ENCODE measurements around the gene ARL17A.
"Not testable (repeated sequence)": the region's sequence is repeated elsewhere in the genome, so short reads cannot be mapped to it uniquely, and the experiment has no call there.

ARL17A gene

DNA sequence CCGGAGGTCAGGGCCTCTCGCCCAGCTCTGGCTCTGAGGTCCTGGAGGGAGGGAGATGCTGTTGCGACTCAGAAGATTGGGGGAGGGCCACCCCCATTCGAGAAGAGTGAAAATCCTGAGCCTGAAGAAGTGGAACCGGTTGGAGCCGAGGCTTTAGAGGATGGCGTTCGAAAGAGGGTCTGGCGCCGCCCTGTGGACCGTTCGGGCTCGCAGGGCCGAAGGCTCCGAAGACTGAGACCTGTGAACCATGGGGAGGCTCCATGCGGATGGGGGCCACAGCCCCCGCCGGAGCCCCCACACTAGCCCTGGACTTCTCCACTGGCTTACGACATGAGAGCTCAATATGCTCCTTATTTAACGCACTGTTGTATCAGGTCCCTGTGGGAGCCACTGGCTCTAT, 20.3 kb downstream of the ARL17A start:
- not testable (repeated sequence) for DNase-seq

DNA sequence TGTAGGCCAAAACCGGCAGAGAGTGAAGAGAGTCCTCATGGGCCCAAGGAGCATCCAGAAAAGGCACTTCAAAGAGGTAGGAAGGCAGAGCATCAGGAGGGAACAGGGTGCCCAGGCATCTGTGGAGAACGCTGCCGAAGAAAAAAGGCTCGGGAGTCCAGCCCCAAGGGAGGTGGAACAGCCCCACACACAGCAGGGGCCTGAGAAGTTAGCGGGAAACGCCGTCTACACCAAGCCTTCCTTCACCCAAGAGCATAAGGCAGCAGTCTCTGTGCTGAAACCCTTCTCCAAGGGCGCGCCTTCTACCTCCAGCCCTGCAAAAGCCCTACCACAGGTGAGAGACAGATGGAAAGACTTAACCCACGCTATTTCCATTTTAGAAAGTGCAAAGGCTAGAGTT, 30.9 kb downstream of the ARL17A start:
- not testable (repeated sequence) for DNase-seq

DNA sequence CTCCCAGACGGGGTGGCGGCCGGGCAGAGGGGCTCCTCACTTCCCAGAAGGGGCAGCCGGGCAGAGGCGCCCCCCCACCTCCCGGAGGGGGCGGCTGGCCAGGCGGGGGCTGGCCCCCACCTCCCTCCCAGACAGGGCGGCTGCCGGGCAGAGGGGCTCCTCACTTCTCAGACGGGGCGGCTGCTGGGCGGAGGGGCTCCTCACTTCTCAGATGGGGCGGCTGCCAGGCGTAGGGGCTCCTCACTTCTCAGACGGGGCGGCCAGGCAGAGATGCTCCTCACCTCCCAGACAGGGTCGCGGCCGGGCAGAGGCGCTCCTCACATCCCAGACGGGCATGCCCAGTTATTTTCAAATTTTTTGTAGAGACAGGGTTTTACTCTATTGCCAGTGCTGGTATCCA, 44.8 kb downstream of the ARL17A start:
- DNase-seq, result not testable (repeated sequence)

DNA sequence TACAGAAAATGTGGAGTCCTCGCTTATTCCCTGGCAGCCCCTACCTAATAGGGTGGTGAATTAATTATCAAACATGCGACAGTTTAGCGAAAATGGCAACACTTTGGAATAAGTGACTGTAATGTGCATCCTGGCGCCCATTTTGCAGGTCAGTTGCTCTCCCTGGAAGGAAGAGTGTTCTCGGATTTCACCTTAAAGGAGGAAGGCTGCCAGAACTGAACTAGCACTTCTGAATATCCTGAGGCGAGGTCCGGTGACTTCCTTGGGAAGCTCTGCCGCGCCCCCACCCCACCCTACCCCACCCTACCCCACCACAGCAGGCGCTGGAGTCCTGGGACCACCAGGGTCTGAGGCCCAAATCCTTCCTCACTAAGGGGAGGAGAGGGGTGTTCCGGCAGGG, 67.3 kb downstream of the ARL17A start, which contains the start of gene LRRC37A2:
Gene LRRC37A2 (plus strand): TSS at position 301 of the 400 bp plus-strand sequence. CDS start 245 bp downstream, outside the sequence.
- not testable (repeated sequence) for DNase-seq

DNA sequence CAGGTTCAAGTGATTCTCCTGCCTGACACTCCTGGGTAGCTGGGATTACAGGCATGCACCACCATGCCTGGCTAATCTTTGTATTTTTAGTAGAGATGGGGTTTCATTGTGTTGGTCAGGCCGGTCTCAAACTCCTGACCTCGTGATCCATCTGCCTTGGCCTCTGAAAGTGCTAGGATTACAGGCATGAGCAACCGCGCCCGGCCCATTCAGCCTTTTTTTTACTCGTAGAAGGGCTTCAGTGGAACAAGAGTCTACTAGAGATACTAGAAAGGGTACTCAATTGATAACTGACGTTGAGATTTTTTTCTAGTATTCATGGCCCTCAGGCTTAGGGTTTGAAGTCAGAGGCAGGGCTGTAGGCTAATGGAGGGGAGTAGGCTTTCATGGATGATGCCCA, 73.6 kb downstream of the ARL17A start:
- DNase-seq, result not testable (repeated sequence)

DNA sequence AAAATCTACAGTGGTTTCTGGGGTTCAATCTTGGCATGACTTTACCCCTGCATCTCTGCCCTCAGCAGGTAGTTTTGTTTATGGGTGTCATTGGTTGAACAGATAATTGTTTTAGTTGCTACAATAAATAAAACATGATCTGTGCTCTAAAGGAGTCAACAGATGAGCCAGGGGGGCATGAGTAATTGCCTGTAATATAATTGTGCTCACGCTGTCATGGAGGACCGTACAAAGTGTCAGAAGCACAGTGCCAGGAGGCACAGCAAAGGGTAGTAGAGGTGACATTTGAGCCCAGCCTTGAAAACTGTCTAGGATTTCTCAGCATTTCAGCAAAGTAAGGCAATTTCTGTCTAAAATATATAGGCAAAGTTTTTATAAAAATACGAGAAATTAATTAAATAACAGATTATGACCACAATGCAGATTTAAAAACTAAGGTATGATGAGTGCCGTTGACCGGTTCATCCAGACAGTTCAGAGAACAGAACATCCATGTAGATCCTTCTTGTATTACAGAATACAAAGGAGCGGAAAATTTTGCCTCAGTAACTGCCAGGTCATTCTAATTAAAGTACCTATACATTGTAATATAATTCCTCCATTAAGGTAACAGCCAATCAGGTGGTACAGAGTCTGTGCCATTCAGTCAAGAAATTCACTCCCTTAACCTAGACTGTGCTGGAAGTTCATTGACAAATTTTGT, 79.9 kb downstream of the ARL17A start:
- DNase-seq, result not testable (repeated sequence)

DNA sequence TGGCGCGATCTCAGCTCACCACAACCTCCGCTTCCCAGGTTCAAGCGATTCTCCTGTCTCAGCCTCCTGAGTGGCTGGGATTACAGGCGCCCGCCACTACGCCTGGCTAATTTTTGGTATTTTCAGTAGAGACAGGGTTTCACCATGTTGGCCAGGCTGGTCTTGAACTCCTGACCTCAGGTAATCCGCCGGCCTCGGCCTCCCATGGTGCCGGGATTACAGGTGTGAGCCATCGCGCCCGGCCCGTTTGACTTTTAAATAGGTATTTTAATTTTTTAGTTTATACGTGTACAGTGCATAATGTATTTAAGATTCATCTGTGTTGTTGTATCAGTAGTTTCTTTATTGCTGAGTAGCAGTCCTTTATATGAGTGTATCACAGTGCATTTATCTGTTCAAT, 87.5 kb downstream of the ARL17A start:
- not testable (repeated sequence) for DNase-seq

DNA sequence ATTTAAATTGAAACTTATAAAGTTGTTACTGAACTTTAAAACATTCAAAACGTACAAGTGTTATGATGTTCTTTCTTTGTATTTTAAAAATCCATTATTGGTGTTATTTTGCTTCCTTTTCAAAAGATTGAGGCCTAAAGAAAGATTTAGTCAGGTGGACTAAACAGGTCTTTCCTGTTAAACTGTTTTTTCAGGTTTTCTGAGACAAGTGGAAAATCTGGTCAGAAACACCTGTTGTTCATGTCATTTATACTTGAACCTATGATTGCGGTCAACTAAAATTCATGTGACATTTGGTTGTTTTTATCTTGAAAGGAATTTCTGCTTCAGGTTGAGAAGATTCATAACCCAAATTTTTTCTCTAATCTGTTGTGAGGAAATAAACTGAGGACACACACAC, 98.2 kb downstream of the ARL17A start:
- not testable (repeated sequence) for DNase-seq

DNA sequence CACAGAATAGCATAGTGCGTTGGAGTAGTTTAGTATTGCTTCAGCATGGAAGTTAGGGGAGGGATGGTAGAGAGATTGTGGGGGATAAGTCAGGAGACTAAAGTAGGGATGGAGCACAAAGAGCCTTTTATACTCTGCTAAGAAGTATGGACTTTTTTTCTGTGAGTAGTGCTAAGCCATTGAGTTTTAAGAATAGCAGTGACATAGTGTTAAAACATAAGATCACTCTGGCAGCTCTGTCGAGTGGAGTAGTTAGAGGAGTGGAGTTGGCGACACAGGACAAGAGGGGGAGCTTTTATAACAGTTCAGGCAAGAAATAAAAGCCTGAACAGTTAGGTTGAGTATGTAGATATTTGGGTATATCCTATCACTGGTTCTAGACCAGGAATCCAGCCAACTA, 100.7 kb downstream of the ARL17A start:
- not testable (repeated sequence) for DNase-seq

DNA sequence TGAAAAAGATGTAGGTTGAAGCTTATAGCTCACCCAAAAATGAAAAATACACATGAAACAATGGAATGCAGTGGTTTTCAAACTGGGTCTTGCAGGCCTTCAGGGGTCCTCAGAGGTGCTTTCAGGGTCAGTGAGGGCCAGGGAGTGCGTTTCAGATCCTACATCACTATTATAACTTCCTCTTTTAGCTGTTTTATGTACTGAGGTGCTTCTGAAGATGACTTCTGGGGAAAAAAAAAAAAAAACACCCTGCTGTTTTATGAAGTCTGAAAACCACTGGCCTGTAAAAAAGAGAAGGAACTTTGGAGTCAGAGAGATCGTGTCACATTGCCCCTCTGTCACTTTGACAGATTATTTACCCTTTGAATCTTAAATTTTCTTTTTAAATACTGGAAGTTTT, 103.9 kb downstream of the ARL17A start:
- not testable (repeated sequence) for DNase-seq

DNA sequence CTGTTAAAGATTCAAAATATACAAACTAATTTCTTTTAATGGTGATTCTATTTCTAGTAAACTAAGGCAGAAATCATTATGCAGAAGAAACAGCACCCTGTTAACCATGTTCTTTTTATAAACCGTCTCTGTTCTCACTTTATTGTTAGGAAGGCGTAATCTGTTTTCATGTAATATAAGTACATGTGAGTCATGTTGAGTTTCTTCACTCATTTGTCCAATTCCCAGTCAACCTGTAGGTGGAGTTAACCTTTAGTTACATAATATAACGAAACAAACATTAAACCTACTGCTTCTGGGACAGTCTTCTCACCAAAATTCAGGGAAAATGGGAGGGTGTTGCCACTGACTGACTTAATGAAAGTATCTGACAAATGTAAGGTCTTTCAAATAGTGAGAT, 105.0 kb downstream of the ARL17A start:
- DNase-seq, result not testable (repeated sequence)

DNA sequence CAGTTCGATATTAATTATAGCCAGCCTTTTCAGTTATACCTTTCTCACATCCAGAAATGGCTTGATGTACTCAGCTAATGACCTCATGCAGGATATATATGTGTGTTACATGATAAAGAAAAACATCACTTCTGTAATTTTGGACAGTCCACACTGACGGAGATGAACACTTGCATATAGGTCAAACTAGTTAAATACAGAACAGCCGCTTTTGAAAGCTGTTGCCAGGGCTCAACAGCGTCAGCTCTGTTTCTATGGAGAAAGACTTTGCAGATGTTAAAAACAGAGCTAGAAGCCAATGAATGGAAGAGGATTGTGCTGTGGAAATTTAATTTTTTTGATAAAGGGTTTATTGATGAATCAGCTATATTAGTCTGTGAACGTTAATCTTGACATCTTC, 111.9 kb downstream of the ARL17A start:
- DNase-seq, result not testable (repeated sequence)
